Measurements from ENCODE around the gene TTC3. TPM values are rescaled to one million over a fixed set of nuclear protein-coding genes. Genes with fewer than 3 reads are reported as not detected.

The TTC3 gene
- total RNA-seq, 1 donor from 2014 or later, result 255 TPM

DNA sequence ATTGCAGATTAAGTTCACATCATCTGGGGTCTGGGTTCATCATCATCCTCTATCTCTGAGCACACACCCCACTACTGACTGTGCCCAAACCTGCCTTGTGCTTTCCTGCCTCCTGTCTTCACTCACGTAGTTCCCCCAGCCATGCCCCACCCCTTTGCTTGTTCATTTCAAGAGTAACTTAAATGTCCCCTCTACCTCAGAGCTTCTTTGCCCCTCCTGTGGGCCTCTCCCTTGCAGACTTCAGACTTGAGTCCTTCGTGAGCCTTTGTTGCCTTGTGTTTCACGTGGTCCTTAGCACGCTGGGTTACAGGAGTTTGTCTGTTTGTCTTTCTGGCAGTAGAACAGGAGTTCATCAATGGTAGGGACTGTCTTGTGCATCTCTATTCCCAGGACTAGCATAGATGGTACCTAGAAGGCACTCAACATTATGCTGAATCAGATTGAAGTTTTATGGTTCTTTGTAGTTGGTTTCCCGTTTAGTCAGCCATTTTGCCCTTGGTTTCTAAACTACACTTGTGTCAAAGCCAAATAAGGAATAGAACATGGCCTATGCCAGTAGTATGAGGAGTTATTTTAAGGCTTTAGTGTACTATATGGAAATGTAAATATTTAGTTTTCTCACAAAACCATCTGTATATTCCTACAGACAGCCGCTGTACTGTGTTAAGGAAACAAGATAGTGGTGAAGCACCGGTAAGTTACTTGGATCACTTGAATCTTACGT lies 86.2 kb downstream of the TTC3 start:
- Mint-ChIP-seq H3K4me1 (ENCODE audit: low read depth) (peaks cover under 1% of the 10 kb centered on the region), H3K4me3 (ENCODE audit: low read depth) (no peak overlapping the region), H3K27me3 (no peaks in the 10 kb centered on the region), H3K9me3 (ENCODE audit: low read depth) (no peaks in the 10 kb centered on the region), H3K36me3 (ENCODE audit: insufficient read depth) (peaks cover 30% of the 10 kb centered on the region), H3K27ac (no peak overlapping the region)
- no peak for DNase-seq (ENCODE audit: low spot score, unreplicated experiment)
- TF ChIP-seq, protein P1, sequence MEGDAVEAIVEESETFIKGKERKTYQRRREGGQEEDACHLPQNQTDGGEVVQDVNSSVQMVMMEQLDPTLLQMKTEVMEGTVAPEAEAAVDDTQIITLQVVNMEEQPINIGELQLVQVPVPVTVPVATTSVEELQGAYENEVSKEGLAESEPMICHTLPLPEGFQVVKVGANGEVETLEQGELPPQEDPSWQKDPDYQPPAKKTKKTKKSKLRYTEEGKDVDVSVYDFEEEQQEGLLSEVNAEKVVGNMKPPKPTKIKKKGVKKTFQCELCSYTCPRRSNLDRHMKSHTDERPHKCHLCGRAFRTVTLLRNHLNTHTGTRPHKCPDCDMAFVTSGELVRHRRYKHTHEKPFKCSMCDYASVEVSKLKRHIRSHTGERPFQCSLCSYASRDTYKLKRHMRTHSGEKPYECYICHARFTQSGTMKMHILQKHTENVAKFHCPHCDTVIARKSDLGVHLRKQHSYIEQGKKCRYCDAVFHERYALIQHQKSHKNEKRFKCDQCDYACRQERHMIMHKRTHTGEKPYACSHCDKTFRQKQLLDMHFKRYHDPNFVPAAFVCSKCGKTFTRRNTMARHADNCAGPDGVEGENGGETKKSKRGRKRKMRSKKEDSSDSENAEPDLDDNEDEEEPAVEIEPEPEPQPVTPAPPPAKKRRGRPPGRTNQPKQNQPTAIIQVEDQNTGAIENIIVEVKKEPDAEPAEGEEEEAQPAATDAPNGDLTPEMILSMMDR (IDR thresholded peaks at IDR 0.05; ENCODE audit: unreplicated experiment), result no peak

DNA sequence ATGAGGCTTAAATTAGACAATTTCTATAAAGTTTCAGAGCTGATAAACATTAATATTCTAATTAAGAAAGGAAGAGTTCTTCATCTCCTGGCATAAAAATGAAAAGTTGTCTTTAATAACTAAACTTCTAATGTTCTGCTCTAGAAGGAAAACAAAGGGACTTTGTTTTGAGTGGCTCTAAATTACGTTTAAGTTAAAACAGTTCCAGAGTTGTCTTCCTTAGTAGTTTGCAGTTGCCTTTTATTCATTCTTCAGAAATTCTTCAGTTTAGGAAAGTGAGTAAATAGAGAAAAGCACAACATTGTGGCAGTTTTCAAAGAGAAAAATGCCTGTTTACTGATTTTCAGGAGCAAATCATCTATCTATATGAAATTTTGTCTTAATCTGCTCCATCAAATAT lies 86.9 kb downstream of the TTC3 start:
- no peaks in the 10 kb centered on the region for H3K27me3 Mint-ChIP-seq
- DNase-seq (ENCODE audit: low spot score, unreplicated experiment), result no peak
- no peak overlapping the region for H3K27ac Mint-ChIP-seq
- H3K4me3 Mint-ChIP-seq (ENCODE audit: low read depth), result no peak overlapping the region
- no peaks in the 10 kb centered on the region for H3K4me1 Mint-ChIP-seq (ENCODE audit: low read depth)
- H3K9me3 Mint-ChIP-seq (ENCODE audit: low read depth), result no peaks in the 10 kb centered on the region
- TF ChIP-seq, protein P1 (IDR thresholded peaks at IDR 0.05; ENCODE audit: unreplicated experiment), result no peak
- H3K36me3 Mint-ChIP-seq (ENCODE audit: insufficient read depth), result peaks cover 34% of the 10 kb centered on the region

DNA sequence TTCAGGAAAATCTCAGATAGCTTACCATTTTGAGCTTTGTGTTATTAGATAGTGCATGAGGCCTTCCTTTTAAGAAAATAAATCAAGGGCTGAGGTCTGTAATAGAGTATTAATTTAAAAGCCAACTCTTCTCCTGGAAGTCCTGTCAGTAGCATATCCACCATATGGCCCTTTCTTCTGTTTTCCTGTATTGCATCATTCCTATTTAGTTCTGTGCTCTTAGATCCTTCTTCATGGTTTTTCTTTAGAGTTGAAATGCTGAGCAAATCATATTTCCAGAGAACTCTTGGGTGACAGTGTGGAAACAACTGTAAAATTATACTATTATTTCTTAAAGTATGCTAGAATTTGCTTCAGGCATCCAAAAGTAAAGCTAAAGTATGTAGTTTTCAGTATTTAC lies 91.7 kb downstream of the TTC3 start:
- H3K27me3 Mint-ChIP-seq, result no peaks in the 10 kb centered on the region
- no peaks in the 10 kb centered on the region for H3K9me3 Mint-ChIP-seq (ENCODE audit: low read depth)

DNA sequence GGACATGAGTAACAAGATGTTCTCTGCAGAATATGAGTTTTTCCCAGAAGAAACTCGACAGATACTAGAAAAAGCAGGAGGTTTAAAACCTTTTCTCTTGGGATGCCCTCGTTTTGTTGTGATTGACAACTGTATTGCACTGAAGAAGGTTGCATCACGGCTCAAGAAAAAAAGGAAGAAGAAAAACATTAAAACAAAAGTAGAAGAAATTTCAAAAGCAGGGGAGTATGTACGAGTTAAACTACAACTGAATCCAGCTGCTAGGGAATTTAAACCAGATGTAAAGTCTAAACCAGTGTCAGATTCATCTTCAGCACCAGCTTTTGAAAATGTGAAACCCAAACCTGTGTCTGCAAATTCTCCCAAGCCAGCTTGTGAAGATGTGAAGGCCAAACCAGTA lies 92.5 kb downstream of the TTC3 start:
- DNase-seq (ENCODE audit: low spot score, unreplicated experiment), result no peak
- peak overlapping the region; percentile 86 for H3K27ac Mint-ChIP-seq
- TF ChIP-seq, protein P1 (IDR thresholded peaks at IDR 0.05; ENCODE audit: unreplicated experiment), result no peak
- no peaks in the 10 kb centered on the region for H3K4me1 Mint-ChIP-seq (ENCODE audit: low read depth)
- H3K4me3 Mint-ChIP-seq (ENCODE audit: low read depth), result no peak overlapping the region
- H3K9me3 Mint-ChIP-seq (ENCODE audit: low read depth), result no peaks in the 10 kb centered on the region
- no peaks in the 10 kb centered on the region for H3K27me3 Mint-ChIP-seq
- peaks cover 34% of the 10 kb centered on the region for H3K36me3 Mint-ChIP-seq (ENCODE audit: insufficient read depth)

More for the DNA sequence above, 91.7 kb downstream of the TTC3 start:
- DNase-seq (ENCODE audit: low spot score, unreplicated experiment), result no peak
- peaks cover 33% of the 10 kb centered on the region for H3K36me3 Mint-ChIP-seq (ENCODE audit: insufficient read depth)
- no peaks in the 10 kb centered on the region for H3K4me1 Mint-ChIP-seq (ENCODE audit: low read depth)
- TF ChIP-seq, protein P1 (IDR thresholded peaks at IDR 0.05; ENCODE audit: unreplicated experiment), result no peak
- no peak overlapping the region for H3K27ac Mint-ChIP-seq
- H3K4me3 Mint-ChIP-seq (ENCODE audit: low read depth), result no peak overlapping the region

DNA sequence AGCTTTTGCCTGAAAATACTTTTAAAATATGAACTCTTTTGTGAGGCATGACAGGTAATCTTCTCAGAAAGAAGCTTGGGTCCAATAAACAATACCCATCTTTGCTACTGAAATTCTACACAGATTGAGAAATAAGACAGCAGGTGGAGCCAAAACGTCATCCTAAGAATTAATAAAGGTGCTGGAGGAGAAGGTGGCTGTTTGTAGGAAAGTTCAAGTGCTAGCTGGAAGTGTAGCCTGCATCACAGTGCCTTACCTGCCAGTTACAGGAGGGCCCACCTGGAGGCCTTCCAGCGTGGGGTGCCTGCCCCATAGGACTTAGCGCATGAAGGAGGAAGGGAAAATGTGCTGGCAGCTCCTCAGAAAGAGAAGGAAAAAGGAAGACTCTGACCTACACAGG lies 93.7 kb downstream of the TTC3 start:
- no peak for DNase-seq (ENCODE audit: low spot score, unreplicated experiment)
- Mint-ChIP-seq H3K27ac (no peak overlapping the region), H3K27me3 (no peaks in the 10 kb centered on the region), H3K9me3 (ENCODE audit: low read depth) (no peaks in the 10 kb centered on the region), H3K36me3 (ENCODE audit: insufficient read depth) (peaks cover 33% of the 10 kb centered on the region), H3K4me3 (ENCODE audit: low read depth) (no peak overlapping the region), H3K4me1 (ENCODE audit: low read depth) (no peaks in the 10 kb centered on the region)
- TF ChIP-seq, protein P1 (IDR thresholded peaks at IDR 0.05; ENCODE audit: unreplicated experiment), result peak; percentile 31

All from progenitor cell of endocrine pancreas (in vitro differentiated cells).